T-helper 17 cell (primary cell): ENCODE measurements around the gene KIR3DL2. TPM values are rescaled to one million over a fixed set of nuclear protein-coding genes. Genes with fewer than 3 reads are reported as not detected.
"Not testable (repeated sequence)": the region's sequence is repeated elsewhere in the genome, so short reads cannot be mapped to it uniquely, and the experiment has no call there.

Source experiments
- ATAC-seq: fragments of 150-1000 bp; cut with Tn5 transposase; 2 replicates; pipeline ENCODE4 v1.10.0; 2021; ENCODE audit warnings: mild to moderate bottlenecking, moderate library complexity
- DNase-seq, 3 donors: peaks; one replicate each; pipeline versions ENCODE4 v3.0.0 to v3.0.0-alpha.2; 2020 to 2021
- H3K9me3 ChIP-seq: one replicate; pipeline ENCODE4 v1.7.0; 2013; ENCODE audit warnings: low read length, mild to moderate bottlenecking; ENCODE audit not compliant: control insufficient read depth, poor library complexity, severe bottlenecking
- H3K27ac Mint-ChIP-seq: one replicate; pipeline ENCODE4 v1.8.0; 2022; ENCODE audit warnings: mild to moderate bottlenecking, moderate library complexity, mixed read lengths
- H3K27me3 Mint-ChIP-seq: one replicate; pipeline ENCODE4 v1.8.0; 2022; ENCODE audit warnings: mixed read lengths
- H3K36me3 Mint-ChIP-seq: one replicate; pipeline ENCODE4 v1.8.0; 2022; ENCODE audit warnings: low read depth, mixed read lengths
- H3K4me1 Mint-ChIP-seq: one replicate; pipeline ENCODE4 v1.8.0; 2022; ENCODE audit warnings: mild to moderate bottlenecking, mixed read lengths
- H3K4me3 Mint-ChIP-seq: one replicate; pipeline ENCODE4 v1.8.0; 2022; ENCODE audit warnings: mild to moderate bottlenecking, moderate library complexity, mixed read lengths
- total RNA-seq, 4 donors: library from RNA in 2 of 4; stranded (reverse) in 2 of 4; gene quantifications; one replicate each; pipeline ENCODE4 v1.2.3 and lab custom pipeline; 2022 to 2026

Gene KIR3DL2
- total RNA-seq (1 to 10 TPM in 1 of 2 donors, under 1 TPM in 1; 0.92 to 1.3 TPM), total RNA-seq (lab: John Stamatoyannopoulos, UW) (0.23 to 0.53 reads per million in 2 donors)

DNA sequence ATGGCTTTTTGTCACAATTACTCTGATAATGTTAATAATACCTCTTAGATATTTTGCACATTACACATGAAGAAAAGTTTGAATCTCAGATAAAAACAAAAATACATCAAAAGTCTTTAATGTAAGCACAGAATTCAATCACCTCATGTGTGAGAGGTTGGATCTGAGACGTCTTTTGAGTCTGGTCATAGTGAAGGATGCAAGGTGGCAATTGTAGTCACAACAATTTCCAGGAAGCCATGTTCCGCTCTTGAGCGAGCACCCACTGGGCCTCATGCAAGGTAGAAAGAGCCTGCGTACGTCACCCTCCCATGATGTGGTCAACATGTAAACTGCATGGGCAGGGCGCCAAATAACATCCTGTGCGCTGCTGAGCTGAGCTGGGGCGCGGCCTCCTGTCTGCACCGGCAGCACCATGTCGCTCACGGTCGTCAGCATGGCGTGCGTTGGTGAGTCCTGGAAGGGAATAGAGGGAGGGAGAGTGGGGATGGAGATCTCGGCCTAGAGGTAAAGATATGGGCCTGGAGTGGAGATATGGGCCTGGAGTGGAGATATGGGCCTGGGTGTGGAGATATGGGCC lies at the start of gene KIR3DL2:
Gene KIR3DL2 (plus strand): TSS at position 383 of the 580 bp plus-strand sequence. CDS start 33 bp downstream, at position 416.
- not testable (repeated sequence) for H3K27ac Mint-ChIP-seq, DNase-seq, ATAC-seq, H3K4me1 Mint-ChIP-seq, H3K36me3 Mint-ChIP-seq, H3K4me3 Mint-ChIP-seq, H3K9me3 ChIP-seq
- peaks cover 14% of the 10 kb centered on the region for H3K27me3 Mint-ChIP-seq

GRCh38 chr19:54803410-54803809 lies 46.8 kb upstream of the KIR3DL2 start, which contains the start of gene KIR2DL4:
KIR2DL4 (plus strand) TSS chr19:54803610; CDS start chr19:54803652, 42 bp downstream.
- Mint-ChIP-seq H3K36me3 (peaks cover 2% of the 10 kb centered on the region), H3K4me3 (no peak within 1 kb of the TSS), H3K27ac (no peak within 1 kb of the TSS), H3K4me1 (no peaks in the 10 kb centered on the region), H3K27me3 (peaks cover 29% of the 10 kb centered on the region)
- no peak for DNase-seq
- ATAC-seq: no peak
- H3K9me3 ChIP-seq: no peaks in the 10 kb centered on the region

GRCh38 chr19:54804101-54804500 lies 46.1 kb upstream of the KIR3DL2 start:
- peaks cover 26% of the 10 kb centered on the region for H3K27me3 Mint-ChIP-seq
- DNase-seq: no peak
- H3K36me3 Mint-ChIP-seq: peaks cover 2% of the 10 kb centered on the region
- no peak overlapping the region for H3K27ac Mint-ChIP-seq
- no peaks in the 10 kb centered on the region for H3K9me3 ChIP-seq
- no peak overlapping the region for H3K4me3 Mint-ChIP-seq
- ATAC-seq: no peak
- H3K4me1 Mint-ChIP-seq: no peaks in the 10 kb centered on the region

- peaks cover 21% of the 10 kb centered on the region for H3K27me3 Mint-ChIP-seq
- DNase-seq: no peak
- no peak for ATAC-seq
- no peak overlapping the region for H3K4me3 Mint-ChIP-seq
- H3K4me1 Mint-ChIP-seq: no peaks in the 10 kb centered on the region
- peaks cover 2% of the 10 kb centered on the region for H3K36me3 Mint-ChIP-seq
- H3K9me3 ChIP-seq: no peaks in the 10 kb centered on the region
- H3K27ac Mint-ChIP-seq: no peak overlapping the region
Observed at GRCh38 chr19:54804571-54804970, 45.7 kb upstream of the KIR3DL2 start.

DNA sequence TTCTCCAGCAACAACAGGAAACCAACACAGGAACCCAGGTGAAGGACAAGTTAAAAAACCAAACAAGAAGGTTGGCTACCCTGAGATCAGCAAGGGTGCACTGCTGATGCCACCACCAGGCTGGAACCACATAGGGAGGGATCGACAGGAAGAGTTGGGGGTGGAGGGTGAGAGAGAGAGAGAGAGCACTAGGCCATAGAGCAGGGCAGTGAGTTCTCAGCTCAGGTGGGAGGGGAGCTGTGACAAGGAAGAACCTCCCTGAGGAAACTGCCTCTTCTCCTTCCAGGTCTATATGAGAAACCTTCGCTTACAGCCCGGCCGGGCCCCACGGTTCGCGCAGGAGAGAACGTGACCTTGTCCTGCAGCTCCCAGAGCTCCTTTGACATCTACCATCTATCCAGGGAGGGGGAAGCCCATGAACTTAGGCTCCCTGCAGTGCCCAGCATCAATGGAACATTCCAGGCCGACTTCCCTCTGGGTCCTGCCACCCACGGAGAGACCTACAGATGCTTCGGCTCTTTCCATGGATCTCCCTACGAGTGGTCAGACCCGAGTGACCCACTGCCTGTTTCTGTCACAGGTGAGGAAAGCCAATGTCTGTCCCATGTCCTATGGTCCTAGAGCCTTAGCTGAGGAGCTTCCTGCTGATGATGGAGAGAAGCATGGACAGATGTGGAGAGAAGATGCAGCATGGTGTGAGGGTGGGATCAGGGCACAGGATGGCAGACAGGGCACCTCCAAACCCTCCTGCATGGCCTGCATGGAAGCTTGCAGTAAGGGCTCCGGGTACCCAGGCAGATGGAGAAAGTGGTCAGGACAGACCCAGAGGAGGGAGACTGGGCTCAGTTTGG lies 44.4 kb upstream of the KIR3DL2 start:
- no peak overlapping the region for H3K4me3 Mint-ChIP-seq
- no peak for ATAC-seq
- no peak overlapping the region for H3K27ac Mint-ChIP-seq
- H3K36me3 Mint-ChIP-seq: peaks cover 2% of the 10 kb centered on the region
- no peaks in the 10 kb centered on the region for H3K9me3 ChIP-seq
- no peaks in the 10 kb centered on the region for H3K4me1 Mint-ChIP-seq
- DNase-seq: no peak
- peaks cover 28% of the 10 kb centered on the region for H3K27me3 Mint-ChIP-seq

DNA sequence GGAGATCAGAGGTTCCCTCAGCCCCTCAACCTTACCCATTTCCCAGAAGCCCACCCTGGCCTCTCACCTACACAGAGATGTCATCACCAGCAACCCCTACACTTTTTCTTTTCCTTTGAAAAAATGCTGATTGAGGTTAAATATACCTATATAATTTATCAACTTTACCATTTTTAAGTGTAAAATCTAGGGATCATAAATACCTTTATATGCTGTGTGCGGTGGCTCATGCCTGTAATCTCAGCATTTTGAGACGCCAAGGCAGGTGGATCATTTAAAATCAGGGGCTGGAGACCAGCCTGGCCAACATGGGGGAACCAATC lies 43.8 kb upstream of the KIR3DL2 start:
- Mint-ChIP-seq H3K36me3 (peaks cover 2% of the 10 kb centered on the region), H3K27ac (no peak overlapping the region), H3K27me3 (peaks cover 28% of the 10 kb centered on the region), H3K4me3 (no peak overlapping the region), H3K4me1 (no peaks in the 10 kb centered on the region)
- DNase-seq (no peak), ATAC-seq (no peak)
- no peaks in the 10 kb centered on the region for H3K9me3 ChIP-seq

DNA sequence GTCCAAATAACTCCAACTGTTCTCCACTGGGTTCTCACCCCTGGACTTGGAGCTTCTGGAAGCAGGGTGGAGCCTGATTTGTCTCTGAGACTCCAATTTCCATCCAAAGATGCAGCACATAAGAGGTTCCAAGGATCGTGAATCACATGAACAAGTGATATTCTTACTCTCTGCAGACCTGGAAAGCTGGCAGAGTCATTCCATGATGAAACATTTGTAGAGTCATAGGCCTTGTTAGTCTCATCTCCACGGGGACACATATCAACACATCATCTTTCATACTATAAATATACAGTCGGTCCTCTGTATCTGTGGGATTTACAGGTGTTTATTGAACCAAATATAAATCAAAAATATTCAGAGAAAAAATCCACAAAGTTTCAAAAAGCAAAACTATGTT lies 35.7 kb upstream of the KIR3DL2 start:
- H3K4me1 Mint-ChIP-seq, H3K27ac Mint-ChIP-seq, H3K9me3 ChIP-seq, ATAC-seq, DNase-seq, H3K36me3 Mint-ChIP-seq, H3K4me3 Mint-ChIP-seq: not testable (repeated sequence)
- H3K27me3 Mint-ChIP-seq: peaks cover 28% of the 10 kb centered on the region

DNA sequence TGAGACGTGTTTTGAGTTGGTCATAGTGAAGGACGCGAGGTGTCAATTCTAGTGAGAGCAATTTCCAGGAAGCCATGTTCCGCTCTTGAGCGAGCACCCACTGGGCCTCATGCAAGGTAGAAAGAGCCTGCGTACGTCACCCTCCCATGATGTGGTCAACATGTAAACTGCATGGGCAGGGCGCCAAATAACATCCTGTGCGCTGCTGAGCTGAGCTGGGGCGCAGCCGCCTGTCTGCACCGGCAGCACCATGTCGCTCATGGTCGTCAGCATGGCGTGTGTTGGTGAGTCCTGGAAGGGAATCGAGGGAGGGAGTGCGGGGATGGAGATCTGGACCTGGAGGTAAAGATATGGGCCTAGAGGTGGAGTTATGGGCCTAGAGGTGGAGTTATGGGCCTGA lies 34.0 kb upstream of the KIR3DL2 start, which contains the start of gene KIR3DL1:
Gene KIR3DL1 (plus strand): TSS at position 218 of the 400 bp plus-strand sequence.
- not testable (repeated sequence) for H3K4me3 Mint-ChIP-seq, H3K9me3 ChIP-seq, H3K27ac Mint-ChIP-seq, H3K4me1 Mint-ChIP-seq, ATAC-seq, H3K36me3 Mint-ChIP-seq, DNase-seq
- peaks cover 20% of the 10 kb centered on the region for H3K27me3 Mint-ChIP-seq

- no peaks in the 10 kb centered on the region for H3K4me1 Mint-ChIP-seq
- H3K27me3 Mint-ChIP-seq: peaks cover 20% of the 10 kb centered on the region
- no peaks in the 10 kb centered on the region for H3K9me3 ChIP-seq
- no peak for ATAC-seq
- no peak overlapping the region for H3K4me3 Mint-ChIP-seq
- H3K27ac Mint-ChIP-seq: no peak overlapping the region
- H3K36me3 Mint-ChIP-seq: peaks cover 2% of the 10 kb centered on the region
- no peak for DNase-seq
Observed at GRCh38 chr19:54817670-54818536, 32.3 kb upstream of the KIR3DL2 start.

GRCh38 chr19:54824416-54824815 lies 25.8 kb upstream of the KIR3DL2 start:
- H3K4me3 Mint-ChIP-seq, H3K36me3 Mint-ChIP-seq, ATAC-seq, H3K9me3 ChIP-seq, H3K4me1 Mint-ChIP-seq, H3K27ac Mint-ChIP-seq, DNase-seq: not testable (repeated sequence)
- H3K27me3 Mint-ChIP-seq: peaks cover 16% of the 10 kb centered on the region

- not testable (repeated sequence) for H3K36me3 Mint-ChIP-seq, H3K4me1 Mint-ChIP-seq, ATAC-seq, H3K4me3 Mint-ChIP-seq, DNase-seq, H3K27ac Mint-ChIP-seq, H3K9me3 ChIP-seq
- peaks cover 22% of the 10 kb centered on the region for H3K27me3 Mint-ChIP-seq
Observed at GRCh38 chr19:54825326-54825725, 24.9 kb upstream of the KIR3DL2 start.

DNA sequence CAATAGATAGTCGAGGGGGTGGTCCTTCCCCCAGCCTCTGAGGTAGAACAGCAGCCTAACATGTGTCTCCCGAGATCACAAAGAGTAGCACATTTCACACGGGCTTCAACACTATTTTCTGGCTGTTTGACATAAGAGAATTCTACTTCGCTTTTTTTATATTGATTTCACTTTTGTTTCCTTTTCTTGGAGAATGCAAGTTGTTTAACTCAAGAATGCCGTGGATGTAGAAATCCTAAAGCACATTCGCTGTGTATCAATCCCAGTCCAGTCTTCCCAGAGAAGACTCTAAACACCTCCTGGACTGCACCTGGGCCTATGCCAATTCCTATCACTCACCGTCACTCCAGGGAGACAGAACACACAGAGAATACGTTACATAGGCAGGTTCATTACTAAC lies 22.2 kb upstream of the KIR3DL2 start:
- H3K27me3 Mint-ChIP-seq: peaks cover 31% of the 10 kb centered on the region
- ATAC-seq, H3K36me3 Mint-ChIP-seq, DNase-seq, H3K4me3 Mint-ChIP-seq, H3K9me3 ChIP-seq, H3K4me1 Mint-ChIP-seq, H3K27ac Mint-ChIP-seq: not testable (repeated sequence)

- not testable (repeated sequence) for ATAC-seq
Observed at GRCh38 chr19:54832496-54832895, 17.7 kb upstream of the KIR3DL2 start, which contains the start of gene KIR2DS4. KIR2DS4 (plus strand) TSS chr19:54832676.

More at GRCh38 chr19:54832496-54832895, 17.7 kb upstream of the KIR3DL2 start, which contains the start of gene KIR2DS4:
- not testable (repeated sequence) for H3K4me3 Mint-ChIP-seq, H3K36me3 Mint-ChIP-seq, H3K9me3 ChIP-seq, DNase-seq, H3K4me1 Mint-ChIP-seq, H3K27ac Mint-ChIP-seq
- peaks cover 27% of the 10 kb centered on the region for H3K27me3 Mint-ChIP-seq
